K562 (cell line): ENCODE results near the gene AIPL1. TPM values are rescaled to one million over a fixed set of nuclear protein-coding genes. Genes with fewer than 3 reads are reported as not detected.

Experiments used
- ATAC-seq: fragments of 200-7000 bp; cut with Tn5 transposase; 3 replicates; pipeline ENCODE4 v1.9.1; 2020; ENCODE audit warnings: moderate library complexity
- BruUV-seq: library from RNA; stranded (reverse); fragments of 400-500 nt; replicated peaks from 2 replicates; lab custom pipeline; 2021; lab: Mats Ljungman, UMichigan
- CTCF ChIA-PET: fragments of 300-600 bp; formaldehyde crosslinking; extraction: SDS; loops from one replicate; lab custom pipeline; 2021; ENCODE audit warnings: low intra/inter-chr PET ratio; lab: Yijun Ruan, JAX
- POLR2A ChIA-PET: fragments of 300-600, 350-650 bp; sonication (Branson Sonifier 250); formaldehyde crosslinking; extraction: SDS; loops from one replicate; lab custom pipeline; 2021; ENCODE audit warnings: antibody characterized with exemption, inconsistent platforms; lab: Yijun Ruan, JAX
- DNase-seq, 4 experiments: peaks; one replicate each; pipeline versions ENCODE4 v3.0.0 to v3.0.0-alpha.2; 2011 to 2018; ENCODE audit warnings: low spot score in 3 of 4, mixed read lengths in 3 of 4; ENCODE audit errors: extremely low read depth in 1 of 4
- FAIRE-seq: peaks from 2 replicates; lab custom pipeline; 2011; peaks lifted over from hg19 to GRCh38; lab: Jason Lieb, UNC
- H2AFZ ChIP-seq: 2 replicates; pipeline ENCODE4 v1.6.0; 2011; ENCODE audit warnings: low read depth, low read length, control low read depth, inconsistent platforms
- H3K27ac ChIP-seq: fragments of 200-600 bp; 3 replicates; pipeline ENCODE4 v1.8.0; 2011; ENCODE audit warnings: low read depth, mild to moderate bottlenecking, control low read depth, inconsistent platforms, low read length, moderate library complexity, mixed read lengths; ENCODE audit errors: extremely low read depth
- H3K27me3 ChIP-seq, 2 experiments: fragments of 300-600 bp in 1 of 2; 2 replicates in 1 of 2; 3 replicates in 1 of 2; pipeline versions ENCODE4 v1.6.0 to v1.8.0; 2011; ENCODE audit warnings: inconsistent platforms in 2 of 2, low read length in 2 of 2, mild to moderate bottlenecking in 1 of 2, mixed read lengths in 1 of 2, moderate library complexity in 1 of 2; ENCODE audit not compliant: control insufficient read depth in 2 of 2, insufficient read depth in 2 of 2
- H3K36me3 ChIP-seq: fragments of 300-600 bp; 3 replicates; pipeline ENCODE4 v1.8.0; 2011; ENCODE audit warnings: mild to moderate bottlenecking, low read length, inconsistent platforms; ENCODE audit not compliant: control insufficient read depth, insufficient read depth
- H3K4me1 ChIP-seq, 2 experiments: fragments of 200-600 bp in 1 of 2; replicated peaks in 1 of 2; 2 replicates in 1 of 2; 3 replicates in 1 of 2; pipeline versions ENCODE4 v1.5.1 to v1.8.0; 2011; ENCODE audit warnings: inconsistent platforms in 2 of 2, low read length in 2 of 2, mild to moderate bottlenecking in 1 of 2, mixed read lengths in 1 of 2, moderate library complexity in 1 of 2; ENCODE audit not compliant: control insufficient read depth in 2 of 2, insufficient read depth in 2 of 2
- H3K4me2 ChIP-seq: 2 replicates; pipeline ENCODE4 v1.6.1; 2011; ENCODE audit warnings: low read length, control low read depth, inconsistent platforms, mixed read lengths; ENCODE audit not compliant: insufficient read depth
- H3K4me3 ChIP-seq: fragments of 200-600 bp; sonication (generic), shearing (Covaris generic); 2 replicates; pipeline ENCODE4 v1.5.1; 2016; ENCODE audit warnings: control low read depth, inconsistent platforms
- H3K79me2 ChIP-seq: fragments of 200-600 bp; 3 replicates; pipeline ENCODE4 v1.8.0; 2011; ENCODE audit warnings: low read length, inconsistent platforms; ENCODE audit not compliant: control insufficient read depth, insufficient read depth
- H3K9ac ChIP-seq, 2 experiments: 2 replicates each; pipeline versions ENCODE4 v1.6.0 to v1.6.1; 2011; ENCODE audit warnings: low read depth in 2 of 2, low read length in 2 of 2, control low read depth in 1 of 2, inconsistent platforms in 1 of 2, mild to moderate bottlenecking in 1 of 2, mixed read lengths in 1 of 2; ENCODE audit not compliant: insufficient read depth in 1 of 2
- H3K9me1 ChIP-seq: one replicate; pipeline ENCODE4 v1.6.0; 2011; ENCODE audit warnings: inconsistent platforms, mild to moderate bottlenecking, low read length, moderate library complexity; ENCODE audit not compliant: control insufficient read depth, insufficient read depth
- H3K9me3 ChIP-seq: replicated peaks from 2 replicates; pipeline ENCODE4 v1.5.1; 2011; ENCODE audit warnings: low read depth, low read length, inconsistent platforms; ENCODE audit not compliant: control insufficient read depth, insufficient read depth
- H4K20me1 ChIP-seq: replicated peaks from 2 replicates; pipeline ENCODE4 v1.6.1; 2011; ENCODE audit warnings: low read length, inconsistent platforms, mixed read lengths; ENCODE audit not compliant: control insufficient read depth, insufficient read depth
- BACH1 ChIP-seq: fragments of 200-800 bp; sonication (Bioruptor generic); IDR thresholded peaks from 2 replicates; pipeline ENCODE4 v1.6.1; 2016; ENCODE audit warnings: missing genetic modification characterization, missing compliant biosample characterization
- CBX2 ChIP-seq: fragments of 200-600 bp; sonication (generic); IDR thresholded peaks from one replicate; pipeline ENCODE4 v1.6.1; 2012; ENCODE audit warnings: mild to moderate bottlenecking, low read length, inconsistent platforms; ENCODE audit not compliant: insufficient read depth, poor library complexity, severe bottlenecking
- RFX7 ChIP-seq: fragments of 250-450 bp; sonication (Bioruptor Pico); IDR thresholded peaks from 2 replicates; pipeline ENCODE4 v1.5.1; 2021; ENCODE audit warnings: mild to moderate bottlenecking
- TCF7L2 ChIP-seq: fragments of 150-350 bp; IDR thresholded peaks from 2 replicates; pipeline ENCODE4 v1.6.1; 2016; ENCODE audit warnings: low read depth, mild to moderate bottlenecking, low read length, moderate library complexity
- WGBS: fragments of 100-300 bp; shearing (Covaris generic); methylation state at CpG from one replicate; pipeline ENCODE4 v1.1.6; 2016; ENCODE audit warnings: low coverage, mixed read lengths; ENCODE audit not compliant: insufficient coverage; ENCODE audit errors: missing lambda C conversion rate; 5-methylcytosine and 5-hydroxymethylcytosine counted together
- in situ Hi-C: fragments of 300-500 bp; cut with MboI; formaldehyde crosslinking; loops from 4 replicates; pipeline ENCODE4 v1.15.0; 2018; ENCODE audit warnings: inconsistent platforms, mixed read lengths
- intact Hi-C: fragments of 100-400 bp; cut with micrococcal nuclease; formaldehyde crosslinking; loops from 2 replicates; pipeline ENCODE4 v1.14.2; 2022
- polyA plus RNA-seq, 8 experiments: library from polyadenylated mRNA; depleted of rRNA in 4 of 8; stranded (reverse) in 5 of 8; unstranded in 3 of 8; fragments of >200 nt; fragmentation: Nextera tagmentation in 2 of 8; fragmentation: Illumina TruSeq in 1 of 8; extraction: Ambion mirVana in 2 of 8; extraction: Trizol in 1 of 8; gene quantifications; 2 replicates each; pipeline versions ENCODE4 v1.2.1 to v1.2.3, GENCODE V29; 2011 to 2014; ENCODE audit warnings: inconsistent platforms in 1 of 8, missing spikeins in 1 of 8
- total RNA-seq, 7 experiments: library from RNA; depleted of rRNA in 6 of 7; stranded (reverse); fragments of >200 nt in 6 of 7; fragmentation: Illumina TruSeq in 2 of 7; extraction: Trizol in 2 of 7; gene quantifications; 2 replicates each; pipeline versions ENCODE4 v1.2.1 to v1.2.3, GENCODE V29; 2011 to 2021; ENCODE audit warnings: low replicate concordance in 1 of 7
- TF ChIP-seq, protein P1 (sequence below): sonication (generic); IDR thresholded peaks from 2 replicates; pipeline ENCODE4 v1.6.1; 2016
- TF ChIP-seq, protein P2 (sequence below): sonication (generic); formaldehyde crosslinking; IDR thresholded peaks from 2 replicates; pipeline ENCODE4 v1.8.1; 2023; ENCODE audit warnings: mild to moderate bottlenecking, missing genetic modification reagents, moderate library complexity
- TF ChIP-seq, protein P3 (sequence below): fragments of 250-450 bp; sonication (Bioruptor Pico); IDR thresholded peaks from 2 replicates; pipeline ENCODE4 v1.4.0; 2020

AIPL1 gene
- total and polyA plus RNA-seq, 9 of the 15 experiments (the other 6 are each of a cell fraction or from before 2014, with no cell fraction given): not detected

DNA sequence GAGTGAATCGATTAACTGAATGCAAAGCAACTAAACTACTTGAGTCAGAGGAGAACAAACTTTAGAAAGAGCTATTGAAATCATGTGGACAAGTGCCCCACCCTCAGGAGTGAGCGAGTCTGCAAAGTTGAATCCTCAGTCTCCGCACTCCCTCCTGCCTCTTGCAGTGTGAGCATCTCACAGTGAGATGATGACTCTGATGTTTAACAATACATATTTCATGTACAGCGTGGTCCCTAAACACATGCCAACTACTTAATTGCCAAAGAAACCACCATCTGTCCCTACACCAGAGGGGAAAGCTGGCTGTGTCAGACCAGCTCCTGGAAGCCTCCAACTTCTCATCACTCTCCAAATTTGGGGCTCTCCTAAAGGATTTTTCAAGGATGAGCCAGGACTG lies 40.5 kb upstream of the AIPL1 start:
- Histone ChIP-seq H3K9me3 (no peaks in the 10 kb centered on the region), H3K27ac (no peak overlapping the region), H3K79me2 (no peaks in the 10 kb centered on the region), H4K20me1 (0 out of 2 replicates have a peak, but pooled peaks cover 7% of the 10 kb centered on the region), H3K9me1 (no peaks in the 10 kb centered on the region), H3K4me3 (no peak overlapping the region), H3K4me2 (no peak overlapping the region), H3K4me1 (peaks cover 8 to 10% of the 10 kb centered on the region in 2 experiments; a peak in 4 of 5 replicates), H3K9ac (no peak overlapping the region), H3K27me3 (peaks cover 0 to 5% of the 10 kb centered on the region in 2 experiments; a peak in 1 of 5 replicates), H2AFZ (no peak overlapping the region), H3K36me3 (no peaks in the 10 kb centered on the region)
- intact Hi-C loops: no loop called here
- no peak for DNase-seq
- ChIA-PET CTCF (no interaction called here), POLR2A (no interaction called here)
- no peak for FAIRE-seq
- in situ Hi-C loops: no loop called here
- no peak for ATAC-seq
- WGBS: 16% methylated on average over 4 of the region's 4 CpGs
- BruUV-seq: no TSS peak
- no peak for TF ChIP-seq TCF7L2
- TF ChIP-seq RFX7 (CRISPR knock-in tag): no peak
- TF ChIP-seq, all 486 proteins: peak for 0

DNA sequence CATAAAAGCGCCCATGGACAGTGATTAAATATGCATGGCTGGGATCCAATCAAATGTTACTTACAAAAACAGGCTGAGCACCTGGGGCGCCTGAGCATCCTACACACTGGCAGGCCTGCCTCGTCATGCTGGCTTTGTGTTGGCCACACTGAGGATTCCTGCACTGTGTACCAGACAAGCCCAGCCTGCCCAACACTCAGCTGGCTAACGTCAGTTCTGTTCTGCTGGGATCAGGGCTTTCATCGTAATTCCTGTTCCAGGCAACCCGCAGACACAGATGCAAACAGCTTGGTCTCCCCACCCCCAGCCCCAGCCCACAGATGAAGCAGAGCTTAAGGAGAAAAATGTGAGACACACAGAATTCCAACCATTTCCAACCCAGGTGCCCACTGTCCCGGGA lies 40.0 kb upstream of the AIPL1 start:
- ChIA-PET CTCF (no interaction called here), POLR2A (no interaction called here)
- no peaks in the 10 kb centered on the region for H3K79me2 ChIP-seq
- 0 out of 2 replicates have a peak, but pooled peaks cover 7% of the 10 kb centered on the region for H4K20me1 ChIP-seq
- in situ Hi-C loops: loop anchor here (5.0 kb wide), 1 partner anchor 37 kb away; no protein-coding TSS in a partner anchor
- ATAC-seq (no peak), DNase-seq (no peak), FAIRE-seq (no peak)
- peaks cover 0 to under 1% of the 10 kb centered on the region in 2 experiments; a peak in 1 of 5 replicates for H3K27me3 ChIP-seq
- H3K9me3 ChIP-seq: no peaks in the 10 kb centered on the region
- BruUV-seq: no TSS peak
- 16% methylated on average over 7 of the region's 7 CpGs for WGBS
- no peaks in the 10 kb centered on the region for H3K36me3 ChIP-seq
- intact Hi-C loops: no loop called here
- no peak overlapping the region for H3K4me3 ChIP-seq
- no peak overlapping the region for H2AFZ ChIP-seq
- no peaks in the 10 kb centered on the region for H3K9me1 ChIP-seq
- no peak overlapping the region for H3K4me2 ChIP-seq
- H3K9ac ChIP-seq: no peak overlapping the region
- peaks cover 8 to 10% of the 10 kb centered on the region in 2 experiments; a peak in 4 of 5 replicates for H3K4me1 ChIP-seq
- no peak overlapping the region for H3K27ac ChIP-seq
- TF ChIP-seq CBX2: no peak
- TF ChIP-seq, protein P1, sequence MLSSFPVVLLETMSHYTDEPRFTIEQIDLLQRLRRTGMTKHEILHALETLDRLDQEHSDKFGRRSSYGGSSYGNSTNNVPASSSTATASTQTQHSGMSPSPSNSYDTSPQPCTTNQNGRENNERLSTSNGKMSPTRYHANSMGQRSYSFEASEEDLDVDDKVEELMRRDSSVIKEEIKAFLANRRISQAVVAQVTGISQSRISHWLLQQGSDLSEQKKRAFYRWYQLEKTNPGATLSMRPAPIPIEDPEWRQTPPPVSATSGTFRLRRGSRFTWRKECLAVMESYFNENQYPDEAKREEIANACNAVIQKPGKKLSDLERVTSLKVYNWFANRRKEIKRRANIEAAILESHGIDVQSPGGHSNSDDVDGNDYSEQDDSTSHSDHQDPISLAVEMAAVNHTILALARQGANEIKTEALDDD: no peak
- TF ChIP-seq, protein P2, sequence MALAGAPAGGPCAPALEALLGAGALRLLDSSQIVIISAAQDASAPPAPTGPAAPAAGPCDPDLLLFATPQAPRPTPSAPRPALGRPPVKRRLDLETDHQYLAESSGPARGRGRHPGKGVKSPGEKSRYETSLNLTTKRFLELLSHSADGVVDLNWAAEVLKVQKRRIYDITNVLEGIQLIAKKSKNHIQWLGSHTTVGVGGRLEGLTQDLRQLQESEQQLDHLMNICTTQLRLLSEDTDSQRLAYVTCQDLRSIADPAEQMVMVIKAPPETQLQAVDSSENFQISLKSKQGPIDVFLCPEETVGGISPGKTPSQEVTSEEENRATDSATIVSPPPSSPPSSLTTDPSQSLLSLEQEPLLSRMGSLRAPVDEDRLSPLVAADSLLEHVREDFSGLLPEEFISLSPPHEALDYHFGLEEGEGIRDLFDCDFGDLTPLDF (CRISPR knock-in tag): no peak
- TF ChIP-seq, protein P3, sequence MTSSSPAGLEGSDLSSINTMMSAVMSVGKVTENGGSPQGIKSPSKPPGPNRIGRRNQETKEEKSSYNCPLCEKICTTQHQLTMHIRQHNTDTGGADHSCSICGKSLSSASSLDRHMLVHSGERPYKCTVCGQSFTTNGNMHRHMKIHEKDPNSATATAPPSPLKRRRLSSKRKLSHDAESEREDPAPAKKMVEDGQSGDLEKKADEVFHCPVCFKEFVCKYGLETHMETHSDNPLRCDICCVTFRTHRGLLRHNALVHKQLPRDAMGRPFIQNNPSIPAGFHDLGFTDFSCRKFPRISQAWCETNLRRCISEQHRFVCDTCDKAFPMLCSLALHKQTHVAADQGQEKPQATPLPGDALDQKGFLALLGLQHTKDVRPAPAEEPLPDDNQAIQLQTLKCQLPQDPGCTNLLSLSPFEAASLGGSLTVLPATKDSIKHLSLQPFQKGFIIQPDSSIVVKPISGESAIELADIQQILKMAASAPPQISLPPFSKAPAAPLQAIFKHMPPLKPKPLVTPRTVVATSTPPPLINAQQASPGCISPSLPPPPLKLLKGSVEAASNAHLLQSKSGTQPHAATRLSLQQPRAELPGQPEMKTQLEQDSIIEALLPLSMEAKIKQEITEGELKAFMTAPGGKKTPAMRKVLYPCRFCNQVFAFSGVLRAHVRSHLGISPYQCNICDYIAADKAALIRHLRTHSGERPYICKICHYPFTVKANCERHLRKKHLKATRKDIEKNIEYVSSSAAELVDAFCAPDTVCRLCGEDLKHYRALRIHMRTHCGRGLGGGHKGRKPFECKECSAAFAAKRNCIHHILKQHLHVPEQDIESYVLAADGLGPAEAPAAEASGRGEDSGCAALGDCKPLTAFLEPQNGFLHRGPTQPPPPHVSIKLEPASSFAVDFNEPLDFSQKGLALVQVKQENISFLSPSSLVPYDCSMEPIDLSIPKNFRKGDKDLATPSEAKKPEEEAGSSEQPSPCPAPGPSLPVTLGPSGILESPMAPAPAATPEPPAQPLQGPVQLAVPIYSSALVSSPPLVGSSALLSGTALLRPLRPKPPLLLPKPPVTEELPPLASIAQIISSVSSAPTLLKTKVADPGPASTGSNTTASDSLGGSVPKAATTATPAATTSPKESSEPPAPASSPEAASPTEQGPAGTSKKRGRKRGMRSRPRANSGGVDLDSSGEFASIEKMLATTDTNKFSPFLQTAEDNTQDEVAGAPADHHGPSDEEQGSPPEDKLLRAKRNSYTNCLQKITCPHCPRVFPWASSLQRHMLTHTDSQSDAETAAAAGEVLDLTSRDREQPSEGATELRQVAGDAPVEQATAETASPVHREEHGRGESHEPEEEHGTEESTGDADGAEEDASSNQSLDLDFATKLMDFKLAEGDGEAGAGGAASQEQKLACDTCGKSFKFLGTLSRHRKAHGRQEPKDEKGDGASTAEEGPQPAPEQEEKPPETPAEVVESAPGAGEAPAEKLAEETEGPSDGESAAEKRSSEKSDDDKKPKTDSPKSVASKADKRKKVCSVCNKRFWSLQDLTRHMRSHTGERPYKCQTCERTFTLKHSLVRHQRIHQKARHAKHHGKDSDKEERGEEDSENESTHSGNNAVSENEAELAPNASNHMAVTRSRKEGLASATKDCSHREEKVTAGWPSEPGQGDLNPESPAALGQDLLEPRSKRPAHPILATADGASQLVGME (CRISPR knock-in tag): no peak
- no peak for TF ChIP-seq BACH1 (tag)
